Left lobe of liver (tissue), 2 donors: ENCODE data around the gene RBM39. TPM values are rescaled to one million over a fixed set of nuclear protein-coding genes. Genes with fewer than 3 reads are reported as not detected.
"Not testable (repeated sequence)": the region's sequence is repeated elsewhere in the genome, so short reads cannot be mapped to it uniquely, and the experiment has no call there.

ENCODE experiments used
- ATAC-seq: fragments of 200-7000 bp; cut with Tn5 transposase; one replicate; pipeline ENCODE4 v1.9.1; 2020; ENCODE audit warnings: mild to moderate bottlenecking, moderate library complexity
- DNase-seq: peaks from one replicate; pipeline ENCODE4 v3.0.0-alpha.2; 2020; ENCODE audit warnings: low spot score
- total RNA-seq: library from RNA; stranded (reverse); gene quantifications from one replicate; pipeline ENCODE4 v1.2.1, GENCODE V29; 2021
- donor health status: DM: no; HTN: no; CAD: no; lungs with moderate emphysema.
- donor health status: DM: no; HTN: yes; CAD: no.

Gene RBM39
- total RNA-seq, 1 donor from 2014 or later, result 102 TPM

GRCh38 chr20:35710884-35711587 is 31.0 kb downstream of the RBM39 start:
- no peak for DNase-seq
- ATAC-seq, result no peak

- DNase-seq (no peak), ATAC-seq (no peak)
Observed at GRCh38 chr20:35710039-35710438, 32.0 kb downstream of the RBM39 start.

- ATAC-seq, result no peak
- no peak for DNase-seq
Observed at GRCh38 chr20:35709259-35709658, 32.8 kb downstream of the RBM39 start.

GRCh38 chr20:35708502-35708901 is 33.6 kb downstream of the RBM39 start:
- DNase-seq (no peak), ATAC-seq (no peak)

- not testable (repeated sequence) for ATAC-seq, DNase-seq
Observed at GRCh38 chr20:35706591-35707529, 35.2 kb downstream of the RBM39 start.

- not testable (repeated sequence) for DNase-seq, ATAC-seq
Observed at GRCh38 chr20:35705894-35706293, 36.2 kb downstream of the RBM39 start.

GRCh38 chr20:35704514-35705261 is 37.4 kb downstream of the RBM39 start:
- no peak for ATAC-seq
- no peak for DNase-seq

- ATAC-seq, result no peak
Observed at GRCh38 chr20:35702824-35703695, 39.0 kb downstream of the RBM39 start.

GRCh38 chr20:35702051-35702823 is 39.8 kb downstream of the RBM39 start:
- peak; percentile 38 for DNase-seq
- ATAC-seq, result no peak

More at GRCh38 chr20:35702824-35703695, 39.0 kb downstream of the RBM39 start:
- no peak for DNase-seq

- DNase-seq, result no peak
- no peak for ATAC-seq
Observed at GRCh38 chr20:35700625-35701148, 41.4 kb downstream of the RBM39 start.

GRCh38 chr20:35699957-35700624 is 42.0 kb downstream of the RBM39 start:
- ATAC-seq, result peak; percentile 1

GRCh38 chr20:35699127-35699956 is 42.7 kb downstream of the RBM39 start, which contains the start of the genes NFS1 and ROMO1:
NFS1 (minus strand) TSS chr20:35699352; CDS start chr20:35699288, 64 bp downstream.
ROMO1 (plus strand) TSS chr20:35699405; CDS start chr20:35699633, 228 bp downstream.
- DNase-seq (peak; percentile 85), ATAC-seq (peak; percentile 91)

More at GRCh38 chr20:35699957-35700624, 42.0 kb downstream of the RBM39 start:
- no peak for DNase-seq

GRCh38 chr20:35698298-35699126 is 43.5 kb downstream of the RBM39 start:
- peak; percentile 56 for ATAC-seq
- no peak for DNase-seq

GRCh38 chr20:35697696-35698297 is 44.3 kb downstream of the RBM39 start:
- no peak for ATAC-seq
- DNase-seq, result peak; percentile 23

- DNase-seq (no peak), ATAC-seq (no peak)
Observed at GRCh38 chr20:35695978-35696377, 46.1 kb downstream of the RBM39 start.

- DNase-seq, result no peak
- ATAC-seq, result peak; percentile 2
Observed at GRCh38 chr20:35695245-35695749, 46.8 kb downstream of the RBM39 start.
